Muscle layer of duodenum (tissue), 2 donors: Measurements from ENCODE around the gene TMEM231.
"Not testable (repeated sequence)": the region's sequence is repeated elsewhere in the genome, so short reads cannot be mapped to it uniquely, and the experiment has no call there.

ENCODE experiments used
- H3K27ac ChIP-seq: one replicate; pipeline ENCODE4 v1.7.0; 2013; ENCODE audit warnings: mild to moderate bottlenecking, low read length
- H3K27me3 ChIP-seq: one replicate; pipeline ENCODE4 v1.7.0; 2013; ENCODE audit warnings: low read depth, mild to moderate bottlenecking, control low read depth, low read length
- H3K36me3 ChIP-seq, 2 donors: one replicate each; pipeline ENCODE4 v1.7.0; 2013; ENCODE audit warnings: low read length in 2 of 2, control low read depth in 1 of 2, mild to moderate bottlenecking in 1 of 2; ENCODE audit not compliant: insufficient read depth in 2 of 2, control insufficient read depth in 1 of 2
- H3K4me1 ChIP-seq, 2 donors: one replicate each; pipeline ENCODE4 v1.7.0; 2013; ENCODE audit warnings: low read length in 2 of 2, mild to moderate bottlenecking in 2 of 2, control low read depth in 1 of 2, moderate library complexity in 1 of 2; ENCODE audit not compliant: insufficient read depth in 2 of 2, control insufficient read depth in 1 of 2
- H3K4me3 ChIP-seq, 2 donors: one replicate each; pipeline ENCODE4 v1.7.0; 2013; ENCODE audit warnings: low read length in 2 of 2, low read depth in 1 of 2, mild to moderate bottlenecking in 1 of 2
- H3K9me3 ChIP-seq, 2 donors: one replicate each; pipeline ENCODE4 v1.7.0; 2013; ENCODE audit warnings: low read length in 2 of 2, control low read depth in 1 of 2, mild to moderate bottlenecking in 1 of 2; ENCODE audit not compliant: control insufficient read depth in 1 of 2
- donor health status: healthy.

The TMEM231 gene

GRCh38 chr16:75501359-75501758, 54.7 kb downstream of the TMEM231 start:
- Histone ChIP-seq H3K27me3 (no peaks in the 10 kb centered on the region), H3K9me3 (no peaks in the 10 kb centered on the region), H3K27ac (no peak overlapping the region), H3K36me3 (no peaks in the 10 kb centered on the region), H3K4me3 (no peak overlapping the region), H3K4me1 (peaks cover 0 to 5% of the 10 kb centered on the region in 2 donors)

GRCh38 chr16:75498605-75499322, 57.3 kb downstream of the TMEM231 start:
- not testable (repeated sequence) for H3K27me3 ChIP-seq, H3K27ac ChIP-seq, H3K36me3 ChIP-seq, H3K9me3 ChIP-seq, H3K4me3 ChIP-seq
- H3K4me1 ChIP-seq, result peaks cover 3 to 20% of the 10 kb centered on the region in 2 donors

GRCh38 chr16:75497558-75497957, 58.5 kb downstream of the TMEM231 start:
- peaks cover 3 to 20% of the 10 kb centered on the region in 2 donors for H3K4me1 ChIP-seq
- peaks cover 9% of the 10 kb centered on the region for H3K27me3 ChIP-seq
- H3K27ac ChIP-seq, result no peak overlapping the region

GRCh38 chr16:75495076-75495674, 60.9 kb downstream of the TMEM231 start, which contains the start of gene CHST6:
TSS of gene CHST6 (minus strand) at chr16:75495441. CDS start at chr16:75479828, 15,613 bp downstream.
- no peaks in the 10 kb centered on the region for H3K36me3 ChIP-seq

More at GRCh38 chr16:75497558-75497957, 58.5 kb downstream of the TMEM231 start:
- Histone ChIP-seq H3K4me3 (no peak overlapping the region), H3K36me3 (no peaks in the 10 kb centered on the region), H3K9me3 (no peaks in the 10 kb centered on the region)

GRCh38 chr16:75494661-75495075, 61.4 kb downstream of the TMEM231 start:
- no peaks in the 10 kb centered on the region for H3K9me3 ChIP-seq
- peaks cover 3 to 15% of the 10 kb centered on the region in 2 donors for H3K4me1 ChIP-seq
- H3K36me3 ChIP-seq, result no peaks in the 10 kb centered on the region
- peaks cover 9% of the 10 kb centered on the region for H3K27me3 ChIP-seq
- H3K27ac ChIP-seq, result no peak overlapping the region
- peak overlapping the region; percentile 46 to 68 for H3K4me3 ChIP-seq

More at GRCh38 chr16:75495076-75495674, 60.9 kb downstream of the TMEM231 start, which contains the start of gene CHST6:
- H3K27me3 ChIP-seq, result peaks cover 9% of the 10 kb centered on the region
- no peaks in the 10 kb centered on the region for H3K9me3 ChIP-seq
- H3K4me3 ChIP-seq, result peak within 1 kb of the TSS; percentile 46 to 68
- no peak within 1 kb of the TSS for H3K27ac ChIP-seq
- H3K4me1 ChIP-seq, result peaks cover 3 to 15% of the 10 kb centered on the region in 2 donors

- Histone ChIP-seq H3K36me3 (no peaks in the 10 kb centered on the region), H3K27me3 (peaks cover 9% of the 10 kb centered on the region), H3K27ac (no peak overlapping the region), H3K4me3 (peak overlapping the region; percentile 46 to 68), H3K4me1 (peaks cover 3 to 15% of the 10 kb centered on the region in 2 donors), H3K9me3 (no peaks in the 10 kb centered on the region)
Observed at GRCh38 chr16:75494184-75494583, 61.9 kb downstream of the TMEM231 start.

- Histone ChIP-seq H3K4me3 (no peak overlapping the region), H3K36me3 (no peaks in the 10 kb centered on the region), H3K27ac (no peak overlapping the region), H3K9me3 (no peaks in the 10 kb centered on the region), H3K27me3 (peaks cover 9% of the 10 kb centered on the region), H3K4me1 (peaks cover 3 to 15% of the 10 kb centered on the region in 2 donors)
Observed at GRCh38 chr16:75491876-75492275, 64.2 kb downstream of the TMEM231 start.

- Histone ChIP-seq H3K27me3 (no peaks in the 10 kb centered on the region), H3K4me3 (no peak overlapping the region), H3K9me3 (no peaks in the 10 kb centered on the region), H3K27ac (no peak overlapping the region), H3K36me3 (no peaks in the 10 kb centered on the region), H3K4me1 (no peaks in the 10 kb centered on the region)
Observed at GRCh38 chr16:75488322-75488721, 67.7 kb downstream of the TMEM231 start.
